Fibroblast of skin of left quadriceps (primary cell): Measurements from ENCODE around the gene APOL6.
"Not testable (repeated sequence)": the region's sequence is repeated elsewhere in the genome, so short reads cannot be mapped to it uniquely, and the experiment has no call there.

Experiments
- DNase-seq, 2 experiments: peaks; one replicate each; pipeline ENCODE4 v3.0.0-alpha.2; 2013; ENCODE audit warnings: low read depth in 2 of 2

The APOL6 gene

GRCh38 chr22:35637254-35637653 is 11.0 kb upstream of the APOL6 start:
- no peak for DNase-seq

- no peak for DNase-seq
Measured at GRCh38 chr22:35638001-35638400, 10.2 kb upstream of the APOL6 start.

GRCh38 chr22:35638410-35638809 is 9.8 kb upstream of the APOL6 start:
- DNase-seq, result peak; percentile 77 to 79

GRCh38 chr22:35641494-35642120 is 6.6 kb upstream of the APOL6 start:
- DNase-seq, result no peak

- no peak for DNase-seq
Measured at GRCh38 chr22:35642305-35642741, 5.9 kb upstream of the APOL6 start.

- no peak for DNase-seq
Measured at GRCh38 chr22:35643991-35644390, 4.3 kb upstream of the APOL6 start.

GRCh38 chr22:35645646-35646045 is 2.6 kb upstream of the APOL6 start:
- DNase-seq, result no peak

GRCh38 chr22:35649026-35649553 is 844 bp downstream of the APOL6 start:
- no peak for DNase-seq

- no peak for DNase-seq
Measured at GRCh38 chr22:35649636-35650250, 1.5 kb downstream of the APOL6 start.

- no peak for DNase-seq
Measured at GRCh38 chr22:35651085-35651484, 2.8 kb downstream of the APOL6 start.

- no peak for DNase-seq
Measured at GRCh38 chr22:35653824-35654223, 5.6 kb downstream of the APOL6 start.

- DNase-seq, result no peak
Measured at GRCh38 chr22:35656284-35656752, 8.1 kb downstream of the APOL6 start.

- DNase-seq, result no peak
Measured at GRCh38 chr22:35657571-35658312, 9.5 kb downstream of the APOL6 start.

- no peak for DNase-seq
Measured at GRCh38 chr22:35660291-35661127, 12.3 kb downstream of the APOL6 start.

GRCh38 chr22:35661464-35661863 is 13.2 kb downstream of the APOL6 start:
- DNase-seq, result no peak

GRCh38 chr22:35662914-35663313 is 14.7 kb downstream of the APOL6 start:
- DNase-seq, result no peak

GRCh38 chr22:35663371-35663770 is 15.1 kb downstream of the APOL6 start:
- no peak for DNase-seq

- DNase-seq, result no peak
Measured at GRCh38 chr22:35664955-35665587, 16.8 kb downstream of the APOL6 start.

GRCh38 chr22:35666699-35667098 is 18.5 kb downstream of the APOL6 start:
- not testable (repeated sequence) for DNase-seq

GRCh38 chr22:35674335-35674734 is 26.1 kb downstream of the APOL6 start:
- no peak for DNase-seq

GRCh38 chr22:35676065-35676464 is 27.8 kb downstream of the APOL6 start:
- not testable (repeated sequence) for DNase-seq
